ACHN (cell line): ENCODE measurements around the gene ZP3.
"Not testable (repeated sequence)": the region's sequence is repeated elsewhere in the genome, so short reads cannot be mapped to it uniquely, and the experiment has no call there.

ENCODE experiments used
- DNase-seq: peaks from one replicate; pipeline ENCODE4 v3.0.0-alpha.2; 2015
- in situ Hi-C: cut with HindIII; loops from 2 replicates; pipeline ENCODE4 v1.10.0; 2017; ENCODE audit warnings: low sequenced_read_pairs, low pct_ligation_motif_present, low pct_unique_long_range_greater_than_20kb

ZP3 gene

GRCh38 chr7:76400248-76400647 lies 24.5 kb upstream of the ZP3 start:
- in situ Hi-C loops = no loop called here
- DNase-seq = no peak

GRCh38 chr7:76403097-76403496 lies 21.7 kb upstream of the ZP3 start:
- in situ Hi-C loops, DNase-seq: not testable (repeated sequence)

DNA sequence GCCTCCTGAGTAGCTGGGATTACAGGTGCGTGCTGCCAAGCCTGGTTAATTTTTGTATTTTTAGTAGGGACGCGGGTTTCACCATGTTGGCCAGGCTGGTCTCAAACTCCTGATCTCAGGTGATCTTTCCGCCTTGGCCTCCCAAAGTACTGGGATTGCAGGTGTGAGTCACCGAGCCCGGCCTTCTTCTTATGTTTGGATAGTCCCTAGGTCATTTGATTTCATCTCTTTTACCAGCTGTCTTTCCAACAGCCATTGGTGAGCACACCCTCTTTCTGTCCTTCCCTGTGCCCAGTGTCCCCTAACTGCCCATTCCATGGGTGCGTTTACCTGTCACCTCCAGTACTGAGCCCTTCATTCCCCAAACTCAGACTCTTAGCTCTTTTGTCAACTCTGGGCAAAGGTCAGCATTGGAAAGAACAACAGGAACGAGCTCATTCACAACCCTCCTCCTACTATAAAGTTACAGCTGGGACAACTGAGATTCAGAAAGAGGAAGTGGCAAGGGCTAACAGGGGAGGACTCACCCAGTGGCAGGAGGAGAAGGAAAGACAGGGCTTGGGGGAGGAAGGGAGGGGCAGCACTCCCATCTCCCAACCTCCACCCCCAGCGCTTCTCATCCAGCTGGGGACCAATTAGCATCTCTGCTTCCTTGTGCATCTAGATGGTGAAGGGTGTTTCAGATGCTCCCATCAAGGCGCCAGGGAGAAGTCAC lies 20.8 kb upstream of the ZP3 start:
- DNase-seq = no peak
- in situ Hi-C loops = no loop called here

DNA sequence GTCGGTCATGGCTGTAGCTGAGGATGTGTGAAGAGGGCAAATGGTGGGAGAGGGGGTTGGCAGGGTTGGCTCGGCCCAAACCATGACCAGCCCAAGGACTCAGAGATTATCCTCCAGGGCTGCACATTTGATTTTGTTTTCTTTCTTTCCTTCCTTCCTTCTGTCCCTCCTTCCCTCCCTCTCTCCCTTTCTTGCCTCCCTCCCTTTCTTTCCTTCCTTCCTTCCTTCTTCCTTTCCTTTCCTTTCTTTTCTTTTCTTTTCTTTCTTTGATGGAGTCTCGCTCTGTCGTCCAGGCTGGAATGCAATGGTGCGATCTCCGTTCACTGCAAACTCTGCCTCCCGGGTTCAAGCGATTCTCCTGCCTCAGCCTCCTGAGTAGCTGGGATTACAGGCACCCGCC lies 19.0 kb upstream of the ZP3 start:
- in situ Hi-C loops = no loop called here
- no peak for DNase-seq

DNA sequence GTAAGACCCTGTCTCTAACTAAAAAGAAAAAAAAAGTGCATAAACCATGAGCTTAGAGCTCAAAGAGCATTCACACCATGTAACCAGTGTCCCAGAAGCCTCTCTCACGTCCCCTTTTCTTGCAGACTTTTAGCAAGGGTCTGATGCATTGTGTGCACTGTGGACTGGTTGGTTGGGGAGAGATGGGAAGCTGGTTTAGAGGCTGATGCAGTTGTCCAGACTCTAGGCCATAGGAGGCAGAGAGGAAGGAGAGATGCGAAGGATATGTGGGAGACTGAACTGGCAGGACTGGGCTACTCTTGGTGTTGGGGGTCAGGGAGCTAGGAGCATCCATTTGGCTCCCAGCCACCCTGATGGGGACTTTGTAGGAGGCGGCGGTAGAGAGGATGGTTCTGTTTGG lies 17.0 kb upstream of the ZP3 start:
- no peak for DNase-seq
- in situ Hi-C loops = no loop called here

GRCh38 chr7:76408121-76408560 lies 16.6 kb upstream of the ZP3 start:
- no peak for DNase-seq
- in situ Hi-C loops = no loop called here

DNA sequence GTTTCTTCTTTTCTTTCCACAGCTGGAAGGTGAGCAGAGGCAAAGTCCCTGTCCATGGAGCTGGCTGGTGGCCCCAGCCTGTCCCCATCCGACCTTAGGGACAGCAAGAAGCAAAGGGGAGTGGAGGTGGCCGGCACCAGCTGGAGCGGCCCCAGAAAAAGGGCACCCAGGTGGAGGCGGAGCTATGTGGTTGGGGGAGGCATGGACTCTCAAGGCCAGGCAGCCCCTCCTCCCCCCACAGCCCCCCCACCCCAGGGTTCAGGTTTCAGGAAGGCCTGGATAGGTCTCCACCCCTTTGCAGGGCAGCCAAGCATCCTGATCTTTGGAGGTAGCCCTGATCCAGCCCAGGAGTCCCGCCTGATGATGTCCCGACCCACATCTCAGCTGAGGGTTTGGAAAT lies 15.2 kb upstream of the ZP3 start, which contains the start of gene SSC4D:
Gene SSC4D, minus strand, starts transcription at position 161 of the 400 bp plus-strand sequence. CDS start 5,258 bp downstream, outside the sequence.
- no peak for DNase-seq

GRCh38 chr7:76411626-76412025 lies 13.1 kb upstream of the ZP3 start:
- no peak for DNase-seq
- in situ Hi-C loops = no loop called here

More for the DNA sequence above, 15.2 kb upstream of the ZP3 start, which contains the start of gene SSC4D:
- in situ Hi-C loops = no loop called here

- in situ Hi-C loops = no loop called here
- DNase-seq = no peak
Measured at GRCh38 chr7:76412249-76412648, 12.5 kb upstream of the ZP3 start.

- in situ Hi-C loops, DNase-seq: not testable (repeated sequence)
Measured at GRCh38 chr7:76417654-76418310, 7.0 kb upstream of the ZP3 start.

DNA sequence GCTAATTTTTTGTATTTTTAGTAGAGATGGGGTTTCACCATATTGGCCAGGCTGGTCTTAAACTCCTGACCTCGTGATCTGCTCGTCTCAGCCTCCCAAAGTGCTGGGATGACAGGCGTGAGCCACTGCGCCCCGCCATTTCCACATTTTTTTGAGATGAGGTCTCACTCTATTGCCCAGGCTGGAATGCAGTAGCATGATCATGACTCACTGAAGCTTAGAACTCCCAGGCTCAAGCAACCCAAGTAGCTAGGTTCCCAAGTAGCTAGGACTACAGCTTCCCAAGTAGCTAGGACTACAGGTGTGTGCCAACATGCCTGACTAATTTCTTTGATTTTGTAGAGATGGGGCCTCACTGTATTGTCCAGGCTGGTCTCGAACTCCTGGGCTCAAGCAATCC lies 3.7 kb upstream of the ZP3 start:
- DNase-seq = peak; percentile 100
- in situ Hi-C loops = loop anchor here (10.0 kb wide), 1 partner anchor 56 kb away; no protein-coding TSS in a partner anchor

GRCh38 chr7:76423666-76424412 lies 911 bp upstream of the ZP3 start:
- in situ Hi-C loops = loop anchor here (10.0 kb wide), 1 partner anchor 59 kb away; no protein-coding TSS in a partner anchor
- peak; percentile 55 for DNase-seq

DNA sequence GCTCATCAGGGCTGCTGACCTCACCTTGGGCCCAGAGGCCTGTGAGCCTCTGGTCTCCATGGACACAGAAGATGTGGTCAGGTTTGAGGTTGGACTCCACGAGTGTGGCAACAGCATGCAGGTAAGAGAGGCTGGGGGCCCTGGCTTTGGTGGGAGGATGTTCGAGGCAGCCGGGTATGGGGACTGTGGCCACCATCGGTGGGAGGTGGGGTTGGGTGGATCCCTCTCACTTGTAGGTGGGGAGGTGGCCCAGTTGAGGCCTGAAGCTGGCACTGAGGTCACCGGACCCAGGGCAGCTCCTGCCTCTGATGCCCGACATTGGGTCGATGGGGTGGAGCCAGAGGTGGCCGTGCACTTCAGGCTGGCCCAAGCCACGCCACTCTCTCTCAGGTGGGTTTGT lies 406 bp downstream of the ZP3 start:
- DNase-seq = no peak
- in situ Hi-C loops = loop anchor here (10.0 kb wide), 1 partner anchor 60 kb away; no protein-coding TSS in a partner anchor

- in situ Hi-C loops = loop anchor here (10.0 kb wide), 1 partner anchor 61 kb away; no protein-coding TSS in a partner anchor
Measured at GRCh38 chr7:76425558-76425957, 808 bp downstream of the ZP3 start.

GRCh38 chr7:76426246-76426645 lies 1.5 kb downstream of the ZP3 start:
- DNase-seq = no peak
- in situ Hi-C loops = loop anchor here (10.0 kb wide), 1 partner anchor 61 kb away; no protein-coding TSS in a partner anchor

More at GRCh38 chr7:76425558-76425957, 808 bp downstream of the ZP3 start:
- DNase-seq = not testable (repeated sequence)

DNA sequence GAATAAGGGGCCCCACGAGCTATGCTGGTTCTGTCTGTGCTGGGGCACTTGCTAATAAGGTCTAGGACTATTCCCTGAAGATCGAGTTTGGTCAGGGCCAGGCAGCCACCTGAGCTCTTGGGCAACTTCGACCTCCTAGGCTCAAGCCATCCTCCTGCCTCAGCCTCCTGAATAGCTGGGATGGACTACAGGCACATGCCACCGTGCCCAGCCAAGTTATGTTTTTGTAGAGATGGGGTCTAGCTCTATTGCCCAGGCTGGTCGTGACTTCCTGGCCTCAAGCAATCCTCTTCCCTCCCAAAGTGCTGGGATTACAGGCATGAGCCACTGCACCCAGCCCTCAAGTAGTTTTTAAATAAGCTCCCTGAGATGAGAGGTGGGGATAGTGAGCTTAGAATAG lies 2.9 kb downstream of the ZP3 start:
- DNase-seq = no peak
- in situ Hi-C loops = loop anchor here (10.0 kb wide), 1 partner anchor 63 kb away; no protein-coding TSS in a partner anchor

GRCh38 chr7:76428149-76428823 lies 3.5 kb downstream of the ZP3 start:
- DNase-seq = no peak
- in situ Hi-C loops = loop anchor here (10.0 kb wide), 1 partner anchor 63 kb away; no protein-coding TSS in a partner anchor
